Amygdala (tissue), 56 donors: ENCODE measurements around the gene ZNF443.
"Not testable (repeated sequence)": the region's sequence is repeated elsewhere in the genome, so short reads cannot be mapped to it uniquely, and the experiment has no call there.

Source experiments
- DNase-seq, 56 donors: peaks; one replicate each; lab custom pipeline; 2025; lab: John Stamatoyannopoulos, UW

Gene ZNF443

GRCh38 chr19:12425236-12425887 lies 15.5 kb downstream of the ZNF443 start:
- DNase-seq = no peak

- DNase-seq = not testable (repeated sequence)
These were observed 23.5 kb downstream of the ZNF443 start for GRCh38 chr19:12417273-12417672.

- no peak for DNase-seq
These were observed 28.9 kb downstream of the ZNF443 start for GRCh38 chr19:12411893-12412292.

DNA sequence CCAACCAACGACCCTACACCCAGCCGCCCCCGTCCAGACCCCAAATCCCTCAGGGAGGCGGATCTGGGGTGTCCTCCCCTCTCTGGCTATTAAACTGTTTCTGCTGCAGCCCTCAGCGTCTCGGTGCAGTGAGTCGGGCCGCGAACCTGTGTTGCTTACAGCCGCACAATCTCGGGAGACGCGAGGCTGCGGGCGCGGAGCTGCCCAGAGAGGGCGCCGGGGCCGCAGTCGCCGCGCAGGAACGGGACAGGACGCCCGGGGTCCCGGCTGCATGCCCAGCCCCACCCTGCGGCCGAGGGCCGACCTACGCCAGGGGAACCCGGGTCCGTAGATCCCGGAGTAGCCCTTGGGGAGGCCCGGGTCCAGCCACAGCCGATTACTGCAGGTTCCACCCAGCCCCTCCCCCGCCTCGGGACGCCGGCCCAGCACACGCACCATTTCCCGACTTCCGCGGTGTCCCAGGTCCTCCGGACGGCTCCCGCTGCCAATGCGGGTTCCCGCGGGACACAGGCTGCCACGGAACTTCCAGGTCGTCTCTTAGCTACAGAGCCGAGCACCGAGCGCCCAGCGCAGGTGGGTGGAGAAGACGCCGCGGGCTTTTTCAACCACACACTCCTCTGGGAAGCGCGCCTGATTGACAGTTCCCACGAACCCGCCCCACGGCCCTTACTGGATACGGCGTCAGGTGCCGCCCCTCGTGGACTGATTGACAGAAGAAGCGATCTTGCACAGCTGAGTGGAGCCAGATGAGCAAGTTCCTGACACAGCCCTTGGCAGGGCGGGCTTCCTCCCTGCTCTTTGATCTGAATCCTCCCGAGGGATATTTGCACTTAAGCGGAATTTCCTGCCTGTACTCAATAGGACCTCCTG lies 40.0 kb downstream of the ZNF443 start, which contains the start of gene ZNF799:
TSS of gene ZNF799 (minus strand) at position 639 of the 870 bp plus-strand sequence. CDS start at position 438, 201 bp downstream.
- DNase-seq = peak; percentile 28 to 98 (median 93)

DNA sequence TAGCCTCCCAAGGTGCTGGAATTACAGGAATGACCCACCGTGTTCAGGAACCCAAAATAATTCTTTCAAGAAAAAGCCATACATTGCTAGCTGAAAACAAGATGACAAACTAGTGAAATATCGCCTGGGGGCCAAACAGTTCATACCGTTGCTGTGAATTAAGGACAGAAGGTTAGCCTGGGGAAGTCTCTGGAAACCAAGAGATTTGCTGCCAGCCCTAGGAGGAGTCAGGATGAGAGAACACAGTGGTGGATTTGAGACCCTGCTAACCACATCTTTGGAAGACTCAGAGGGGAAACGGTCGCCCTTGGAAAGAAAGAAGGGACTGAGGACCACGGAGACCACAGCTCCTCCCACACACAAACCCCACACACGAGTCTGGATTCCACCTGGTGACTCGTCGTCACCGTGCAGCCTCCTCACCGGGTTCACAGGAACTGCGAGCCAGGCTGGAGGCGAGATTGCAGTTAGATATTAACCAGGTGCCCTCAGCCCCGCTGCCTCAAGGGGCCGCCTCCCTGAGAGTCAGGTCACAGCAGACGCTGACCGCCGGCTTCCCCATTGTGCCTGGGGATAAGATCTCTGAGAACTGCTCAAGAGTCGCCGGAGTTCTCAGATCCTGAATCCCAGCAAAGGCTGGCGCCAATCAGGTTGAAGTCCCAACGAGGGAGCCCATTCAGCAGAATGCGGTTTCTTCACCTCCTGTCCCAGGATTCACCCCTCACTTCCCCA lies 40.8 kb downstream of the ZNF443 start:
- peak in 7 of 56 donors; percentile 0 to 52 (median 18) for DNase-seq

- DNase-seq = not testable (repeated sequence)
These were observed 49.7 kb downstream of the ZNF443 start for GRCh38 chr19:12391148-12391547.

GRCh38 chr19:12386365-12386764 lies 54.5 kb downstream of the ZNF443 start:
- not testable (repeated sequence) for DNase-seq

GRCh38 chr19:12380444-12380737 lies 60.4 kb downstream of the ZNF443 start:
- no peak for DNase-seq

GRCh38 chr19:12379732-12380443 lies 60.9 kb downstream of the ZNF443 start:
- DNase-seq = no peak
